H1 (cell line): ENCODE results near the gene C20orf141. TPM values are rescaled to one million over a fixed set of nuclear protein-coding genes. Genes with fewer than 3 reads are reported as not detected.

Experiments used
- CTCF ChIA-PET: fragments of 300-600 bp; sonication (Branson Sonifier 250); formaldehyde crosslinking; loops from one replicate; lab custom pipeline; 2021; ENCODE audit not compliant: partially characterized antibody; lab: Charles Lee
- POLR2A ChIA-PET: fragments of 300-600 bp; sonication (Branson Sonifier 250); formaldehyde crosslinking; loops from one replicate; lab custom pipeline; 2021; ENCODE audit warnings: inconsistent platforms; ENCODE audit not compliant: partially characterized antibody; lab: Charles Lee
- DNase-seq, 2 experiments: peaks; one replicate each; pipeline versions ENCODE4 v3.0.0 to v3.0.0-alpha.2; 2010 to 2022; ENCODE audit warnings: low spot score in 2 of 2, low read depth in 1 of 2, mixed read lengths in 1 of 2
- FAIRE-seq: peaks from 2 replicates; lab custom pipeline; 2011; peaks lifted over from hg19 to GRCh38; lab: Jason Lieb, UNC
- H2AFZ ChIP-seq: 2 replicates; pipeline ENCODE4 v1.8.1; 2012; ENCODE audit warnings: low read length, inconsistent platforms
- H2AK5ac ChIP-seq: 2 replicates; pipeline ENCODE4 v1.6.1; 2013; ENCODE audit warnings: low read depth, low read length
- H2BK120ac ChIP-seq: replicated peaks from 2 replicates; pipeline ENCODE3; 2013; ENCODE audit warnings: low read depth, low read length, inconsistent platforms
- H2BK12ac ChIP-seq: 2 replicates; pipeline ENCODE4 v1.6.1; 2013; ENCODE audit warnings: low read depth, low read length
- H2BK15ac ChIP-seq: 2 replicates; pipeline ENCODE4 v1.6.1; 2013; ENCODE audit warnings: low read length
- H2BK20ac ChIP-seq: 2 replicates; pipeline ENCODE4 v1.6.1; 2013; ENCODE audit warnings: low read length
- H2BK5ac ChIP-seq: 2 replicates; pipeline ENCODE4 v1.6.1; 2013; ENCODE audit warnings: low read depth, low read length
- H3K14ac ChIP-seq: 2 replicates; pipeline ENCODE4 v1.6.1; 2013; ENCODE audit warnings: inconsistent platforms; ENCODE audit not compliant: insufficient read length
- H3K18ac ChIP-seq: 2 replicates; pipeline ENCODE4 v1.6.1; 2013; ENCODE audit warnings: low read length; ENCODE audit errors: extremely low read depth
- H3K23ac ChIP-seq: 2 replicates; pipeline ENCODE4 v1.6.1; 2013; ENCODE audit warnings: inconsistent platforms; ENCODE audit not compliant: insufficient read length
- H3K23me2 ChIP-seq: 2 replicates; pipeline ENCODE4 v1.6.1; 2013; ENCODE audit warnings: low read depth, low read length
- H3K27ac ChIP-seq: 2 replicates; pipeline ENCODE4 v1.6.1; 2011; ENCODE audit warnings: low read depth, low read length, inconsistent platforms
- H3K27me3 ChIP-seq, 4 experiments: replicated peaks in 1 of 4; 1 replicate in 1 of 4; 2 replicates in 3 of 4; pipeline versions ENCODE4 v1.6.1 to v1.8.1; 2011 to 2013; ENCODE audit warnings: low read length in 3 of 4, mild to moderate bottlenecking in 3 of 4, inconsistent platforms in 2 of 4, mixed read lengths in 2 of 4, moderate library complexity in 1 of 4; ENCODE audit not compliant: control insufficient read depth in 3 of 4, insufficient read depth in 3 of 4; ENCODE audit errors: extremely low read depth in 1 of 4
- H3K36me3 ChIP-seq, 4 experiments: 2 replicates each; pipeline versions ENCODE4 v1.6.1 to v1.8.1; 2011 to 2013; ENCODE audit warnings: mild to moderate bottlenecking in 4 of 4, low read length in 3 of 4, moderate library complexity in 2 of 4, control low read depth in 1 of 4, inconsistent platforms in 1 of 4; ENCODE audit not compliant: insufficient read depth in 4 of 4, control insufficient read depth in 2 of 4
- H3K4ac ChIP-seq: replicated peaks from 2 replicates; pipeline ENCODE3; 2013; ENCODE audit warnings: low read length, low read depth, mixed read lengths, inconsistent platforms; ENCODE audit not compliant: insufficient read length
- H3K4me1 ChIP-seq, 4 experiments: replicated peaks in 1 of 4; 1 replicate in 1 of 4; 2 replicates in 3 of 4; pipeline versions ENCODE4 v1.6.1 to v1.8.1; 2011 to 2013; ENCODE audit warnings: low read length in 3 of 4, inconsistent platforms in 2 of 4, mixed read lengths in 1 of 4; ENCODE audit not compliant: insufficient read depth in 4 of 4, control insufficient read depth in 3 of 4
- H3K4me2 ChIP-seq, 2 experiments: 2 replicates each; pipeline versions ENCODE4 v1.6.1 to v1.8.1; 2011 to 2013; ENCODE audit warnings: low read depth in 2 of 2, low read length in 2 of 2, control low read depth in 1 of 2, inconsistent platforms in 1 of 2, mild to moderate bottlenecking in 1 of 2; ENCODE audit not compliant: insufficient read depth in 1 of 2
- H3K4me3 ChIP-seq, 4 experiments: fragments of 200-600, 300-600 bp in 1 of 4; sonication (generic), shearing (Covaris generic), sonication (Bioruptor Twin) in 1 of 4; 2 replicates each; pipeline versions ENCODE4 v1.5.1 to v1.8.1; 2011 to 2016; ENCODE audit warnings: low read length in 4 of 4, low read depth in 3 of 4, control low read depth in 2 of 4, inconsistent platforms in 2 of 4, mild to moderate bottlenecking in 2 of 4, mixed read lengths in 1 of 4, moderate library complexity in 1 of 4; ENCODE audit not compliant: insufficient read depth in 2 of 4; ENCODE audit errors: extremely low read depth in 1 of 4
- H3K56ac ChIP-seq: replicated peaks from 2 replicates; pipeline ENCODE3; 2013; ENCODE audit warnings: low read depth, mild to moderate bottlenecking, mixed read lengths, low read length, inconsistent platforms; ENCODE audit not compliant: insufficient read length
- H3K79me1 ChIP-seq: 2 replicates; pipeline ENCODE4 v1.6.1; 2013; ENCODE audit warnings: low read depth, low read length, control low read depth
- H3K79me2 ChIP-seq, 2 experiments: 2 replicates each; pipeline versions ENCODE4 v1.6.1 to v1.8.1; 2012 to 2013; ENCODE audit warnings: low read length in 2 of 2, mild to moderate bottlenecking in 2 of 2, inconsistent platforms in 1 of 2; ENCODE audit not compliant: insufficient read depth in 2 of 2, control insufficient read depth in 1 of 2
- H3K9ac ChIP-seq, 4 experiments: replicated peaks in 1 of 4; 1 replicate in 1 of 4; 2 replicates in 3 of 4; pipeline versions ENCODE4 v1.6.1 to v1.8.1; 2011 to 2013; ENCODE audit warnings: low read depth in 3 of 4, low read length in 3 of 4, control low read depth in 2 of 4, mild to moderate bottlenecking in 2 of 4, moderate library complexity in 2 of 4, inconsistent platforms in 1 of 4; ENCODE audit errors: extremely low read depth in 1 of 4
- H3K9me3 ChIP-seq, 2 experiments: 2 replicates each; pipeline versions ENCODE4 v1.6.1 to v1.8.1; 2012 to 2013; ENCODE audit warnings: mild to moderate bottlenecking in 2 of 2, moderate library complexity in 2 of 2, control low read depth in 1 of 2, inconsistent platforms in 1 of 2, low read depth in 1 of 2, low read length in 1 of 2, mixed read lengths in 1 of 2; ENCODE audit not compliant: insufficient read depth in 2 of 2
- H4K20me1 ChIP-seq, 2 experiments: replicated peaks in 1 of 2; 2 replicates each; pipeline versions ENCODE3 to v1.8.1; 2011 to 2013; ENCODE audit warnings: inconsistent platforms in 2 of 2, low read length in 2 of 2, mild to moderate bottlenecking in 1 of 2; ENCODE audit not compliant: insufficient read depth in 2 of 2, control insufficient read depth in 1 of 2
- H4K5ac ChIP-seq: 2 replicates; pipeline ENCODE4 v1.6.1; 2013; ENCODE audit warnings: low read length, low read depth, mixed read lengths, inconsistent platforms; ENCODE audit not compliant: insufficient read length
- H4K8ac ChIP-seq: 2 replicates; pipeline ENCODE4 v1.8.0; 2013; ENCODE audit warnings: mild to moderate bottlenecking, moderate library complexity, low read length, inconsistent platforms; ENCODE audit not compliant: insufficient read depth; ENCODE audit errors: extremely low read depth
- H4K91ac ChIP-seq: replicated peaks from 2 replicates; pipeline ENCODE3; 2013; ENCODE audit warnings: low read length, mixed read lengths, inconsistent platforms; ENCODE audit not compliant: insufficient read length
- CEBPB ChIP-seq: IDR thresholded peaks from 2 replicates; pipeline ENCODE4 v1.6.1; 2012; ENCODE audit warnings: low read depth, low read length
- GABPA ChIP-seq: IDR thresholded peaks from 2 replicates; pipeline ENCODE4 v1.6.1; 2011; ENCODE audit warnings: mild to moderate bottlenecking, low read length, moderate library complexity, borderline replicate concordance; ENCODE audit not compliant: insufficient read depth
- GTF2F1 ChIP-seq: IDR thresholded peaks from 2 replicates; pipeline ENCODE4 v1.6.1; 2012; ENCODE audit warnings: low read depth, low read length, improper control_type of control experiment, borderline replicate concordance
- MAFK ChIP-seq: IDR thresholded peaks from 2 replicates; pipeline ENCODE4 v1.6.1; 2012; ENCODE audit warnings: low read depth, mild to moderate bottlenecking, improper control_type of control experiment, low read length
- RAD21 ChIP-seq, 2 experiments: IDR thresholded peaks in 1 of 2; conservative IDR thresholded peaks in 1 of 2; 2 replicates each; pipeline ENCODE4 v1.6.1; 2011; ENCODE audit warnings: low read depth in 2 of 2, low read length in 2 of 2, improper control_type of control experiment in 1 of 2, inconsistent platforms in 1 of 2, mild to moderate bottlenecking in 1 of 2, moderate library complexity in 1 of 2
- RBBP5 ChIP-seq: IDR thresholded peaks from 2 replicates; pipeline ENCODE4 v1.7.1; 2012; ENCODE audit warnings: low read depth, mild to moderate bottlenecking, inconsistent platforms, low read length, moderate library complexity, borderline replicate concordance
- RXRA ChIP-seq: IDR thresholded peaks from 2 replicates; pipeline ENCODE4 v1.6.1; 2011; ENCODE audit warnings: low read depth, mild to moderate bottlenecking, low read length, moderate library complexity; ENCODE audit not compliant: insufficient read depth
- SP1 ChIP-seq: IDR thresholded peaks from 2 replicates; pipeline ENCODE4 v1.6.1; 2011; ENCODE audit warnings: low read depth, low read length
- TAF1 ChIP-seq: IDR thresholded peaks from 2 replicates; pipeline ENCODE4 v1.6.1; 2011; ENCODE audit warnings: mild to moderate bottlenecking, low read depth, low read length
- TBP ChIP-seq: IDR thresholded peaks from 2 replicates; pipeline ENCODE4 v1.6.1; 2011; ENCODE audit warnings: low read depth, low read length, improper control_type of control experiment
- USF2 ChIP-seq: IDR thresholded peaks from 2 replicates; pipeline ENCODE4 v1.6.1; 2011; ENCODE audit warnings: low read length, improper control_type of control experiment
- WGBS, 2 experiments: shearing (Covaris generic) in 1 of 2; methylation state at CpG; one replicate each; pipeline versions ENCODE4 v1.1.6 to v1.1.7; 2013 to 2015; ENCODE audit warnings: low lambda C conversion rate in 2 of 2, mixed read lengths in 2 of 2, inconsistent platforms in 1 of 2, low coverage in 1 of 2, missing lambda C conversion rate in 1 of 2; ENCODE audit not compliant: insufficient replicate concordance in 2 of 2, insufficient coverage in 1 of 2, insufficient read length in 1 of 2; ENCODE audit errors: extremely low coverage in 1 of 2, missing lambda C conversion rate in 1 of 2; 5-methylcytosine and 5-hydroxymethylcytosine counted together
- polyA plus RNA-seq, 7 experiments: library from polyadenylated mRNA; depleted of rRNA in 3 of 7; stranded (reverse) in 5 of 7; unstranded in 2 of 7; fragments of >200 nt in 5 of 7; fragments of 200-250 nt in 2 of 7; gene quantifications; 1 replicate in 5 of 7; 2 replicates in 1 of 7; 4 replicates in 1 of 7; pipeline versions ENCODE4 v1.2.1 to v1.2.3, GENCODE V29; 2011 to 2013; ENCODE audit warnings: missing spikeins in 2 of 7, mixed read lengths in 2 of 7
- total RNA-seq: library from RNA; stranded (reverse); fragmentation: NEBNext Ultra II Directional; extraction: Animal tissue kit (Norgen Biotek cat#: 25700); gene quantifications from 2 replicates; pipeline ENCODE4 v1.2.1, GENCODE V29; 2021

C20orf141 gene
- total and polyA plus RNA-seq, 2 of the 8 experiments (the other 6 are each of a cell fraction or from before 2014, with no cell fraction given), result not detected

DNA sequence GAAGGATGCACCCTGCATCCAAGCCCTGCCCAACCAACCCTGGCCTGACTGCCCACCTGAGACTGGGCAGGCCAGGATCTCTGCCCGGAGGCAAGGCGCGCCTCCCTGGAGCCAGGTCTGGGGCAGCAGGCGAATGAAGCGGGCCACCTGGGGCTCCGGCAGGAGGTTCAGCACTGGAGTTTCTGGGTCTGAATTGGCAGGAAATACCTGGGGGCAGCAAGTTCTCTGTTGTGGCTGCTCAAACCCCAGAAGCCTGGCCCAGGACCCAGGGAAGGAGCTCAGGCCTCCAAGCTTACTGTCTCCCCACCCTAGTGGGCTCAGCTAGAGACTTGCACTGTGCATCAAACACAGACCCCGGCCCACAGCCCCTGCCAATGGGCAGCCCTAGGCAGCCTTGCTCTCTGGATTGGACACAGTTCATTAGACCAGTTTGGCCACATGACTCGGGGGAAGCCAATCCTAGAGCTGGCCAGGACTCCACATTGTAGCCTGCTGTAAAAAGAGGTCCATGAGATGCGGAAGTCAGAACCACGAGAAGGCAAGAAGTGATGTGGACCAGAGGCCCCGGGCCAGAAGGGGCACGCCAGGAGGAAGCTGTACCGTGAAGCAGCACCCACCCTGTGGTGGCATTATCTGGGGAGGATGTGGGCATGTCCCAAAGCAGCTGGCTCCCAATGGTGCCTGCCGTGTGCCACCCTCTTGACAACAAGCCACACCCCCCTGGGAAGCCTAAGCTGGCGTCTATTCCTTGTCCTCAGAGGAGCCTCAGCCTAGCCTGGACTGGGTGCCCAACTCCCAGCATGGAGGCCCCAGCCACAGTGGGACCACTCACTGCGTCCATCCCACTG, 17.4 kb upstream of the C20orf141 start:
- Histone ChIP-seq H3K56ac (no peak overlapping the region), H3K18ac (no peak overlapping the region), H4K8ac (no peak overlapping the region), H2BK20ac (no peak overlapping the region), H3K36me3 (peaks cover 11 to 35% (median 20%) of the 10 kb centered on the region in 4 experiments; a peak in 6 of 8 replicates), H4K5ac (no peak overlapping the region), H2BK5ac (no peak overlapping the region), H2AFZ (no peak overlapping the region), H3K27ac (no peak overlapping the region), H3K4me1 (peaks cover 0 to 21% (median 6%) of the 10 kb centered on the region in 4 experiments; a peak in 6 of 7 replicates), H3K14ac (no peak overlapping the region), H3K79me1 (no peaks in the 10 kb centered on the region; the same call in 1 of the 2 replicates), H3K4me2 (no peak overlapping the region), H3K4ac (no peak overlapping the region), H2AK5ac (no peak overlapping the region), H3K23me2 (peaks cover 13% of the 10 kb centered on the region), H2BK15ac (no peak overlapping the region), H3K23ac (no peak overlapping the region), H3K4me3 (no peak overlapping the region), H4K91ac (no peak overlapping the region), H3K27me3 (peaks cover 2 to 16% (median 16%) of the 10 kb centered on the region in 4 experiments), H2BK120ac (no peak overlapping the region), H2BK12ac (no peak overlapping the region), H3K9ac (no peak overlapping the region), H3K9me3 (no peaks in the 10 kb centered on the region), H3K79me2 (no peaks in the 10 kb centered on the region), H4K20me1 (peaks cover 0 to 12% of the 10 kb centered on the region in 2 experiments)
- no peak for FAIRE-seq
- ChIA-PET POLR2A (no interaction called here), CTCF (interaction anchor here (0.6 to 2.1 kb wide), 4 partner anchors 17 to 41 kb away, joined by 3 to 4 read pairs (median 4); no protein-coding TSS in a partner anchor)
- 87% methylated on average over 15 of the region's 16 CpGs; no CpG with 5 or more reads in 1 of the 2 experiments for WGBS, 2 experiments
- DNase-seq, result no peak
- TF ChIP-seq CEBPB, result no peak
- TF ChIP-seq RAD21 (IDR thresholded peaks at IDR 0.05 in 1 of 2, conservative IDR thresholded peaks at IDR 0.05 in 1 of 2; ENCODE audit: low read depth in 2 of 2, low read length in 2 of 2), result no peak
- TF ChIP-seq TAF1, result no peak
- no peak for TF ChIP-seq GABPA
- no peak for TF ChIP-seq RXRA
- no peak for TF ChIP-seq SP1
- no peak for TF ChIP-seq TBP
- TF ChIP-seq RBBP5, result no peak
- no peak for TF ChIP-seq GTF2F1
- TF ChIP-seq USF2, result no peak
- no peak for TF ChIP-seq MAFK
